Fibroblast of the aortic adventitia (primary cell): ENCODE measurements around the gene MAN2B1. TPM values are rescaled to one million over a fixed set of nuclear protein-coding genes. Genes with fewer than 3 reads are reported as not detected.

Experiments
- DNase-seq: peaks from one replicate; pipeline ENCODE4 v3.0.0-alpha.2; 2010; ENCODE audit warnings: low read depth
- H3K4me3 ChIP-seq: 2 replicates; pipeline ENCODE4 v1.5.1; 2011; ENCODE audit warnings: low read depth, mild to moderate bottlenecking, control low read depth, low read length, moderate library complexity
- CTCF ChIP-seq: IDR thresholded peaks from 2 replicates; pipeline ENCODE4 v1.5.1; 2011; ENCODE audit warnings: mild to moderate bottlenecking, low read length, control low read depth, inconsistent platforms; ENCODE audit not compliant: insufficient read depth
- total RNA-seq: library from RNA; depleted of rRNA; stranded (reverse); fragments of >200 nt; gene quantifications from 2 replicates; pipeline ENCODE4 v1.2.3, GENCODE V29; 2012; ENCODE audit warnings: low replicate concordance

MAN2B1 gene
- total RNA-seq, 1 donor = 38.2 TPM

- no peak for TF ChIP-seq CTCF
- no peak for DNase-seq
- no peak overlapping the region for H3K4me3 ChIP-seq
These were observed 1.9 kb downstream of the MAN2B1 start for GRCh38 chr19:12664406-12665280.

DNA sequence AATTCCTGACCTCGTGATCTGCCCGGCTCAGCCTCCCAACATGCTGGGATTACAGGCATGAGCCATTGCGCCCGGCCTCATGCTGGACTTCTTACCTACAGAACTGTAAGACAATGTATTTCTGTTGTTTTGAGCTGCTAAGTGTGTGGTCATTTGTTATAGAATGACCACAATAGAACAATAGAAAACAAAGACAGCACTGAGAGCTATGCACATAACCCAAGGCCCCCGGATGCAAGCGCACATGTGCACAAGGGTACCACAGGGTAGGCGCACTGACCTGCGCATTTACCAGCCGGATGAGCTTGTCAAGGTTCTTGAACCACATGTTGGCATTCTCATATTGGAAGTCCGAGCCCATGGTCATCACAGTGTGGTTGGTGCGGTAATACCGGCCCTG is 5.6 kb downstream of the MAN2B1 start:
- DNase-seq = no peak
- no peak overlapping the region for H3K4me3 ChIP-seq

DNA sequence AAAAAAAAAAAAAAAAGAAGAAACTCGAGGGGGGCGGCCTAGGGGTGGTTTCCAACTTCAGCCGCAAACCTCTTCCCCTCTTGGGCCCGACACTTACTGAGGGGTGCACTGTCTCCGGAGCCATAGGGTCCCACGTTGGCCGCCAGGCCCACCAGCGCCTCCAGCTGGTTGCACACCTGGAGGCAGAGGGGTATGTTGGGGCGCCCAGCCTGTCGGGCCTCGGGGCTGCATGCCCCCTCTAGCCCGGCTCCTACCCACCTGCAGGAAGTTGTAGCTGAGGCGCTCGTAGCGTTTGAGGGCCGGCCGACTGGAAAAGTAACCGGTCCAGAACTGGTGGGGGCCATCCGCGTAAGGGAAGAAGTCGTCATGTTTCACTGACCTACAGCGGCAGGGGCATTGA is 8.6 kb downstream of the MAN2B1 start:
- DNase-seq = no peak
- no peak overlapping the region for H3K4me3 ChIP-seq
- TF ChIP-seq CTCF = no peak

More for the DNA sequence above, 5.6 kb downstream of the MAN2B1 start:
- no peak for TF ChIP-seq CTCF

- no peak for TF ChIP-seq CTCF
- no peak overlapping the region for H3K4me3 ChIP-seq
- no peak for DNase-seq
These were observed 9.5 kb downstream of the MAN2B1 start for GRCh38 chr19:12656899-12657571.

- no peak for TF ChIP-seq CTCF
- no peak for DNase-seq
- no peak overlapping the region for H3K4me3 ChIP-seq
These were observed 11.0 kb downstream of the MAN2B1 start for GRCh38 chr19:12655546-12655945.

- no peak for TF ChIP-seq CTCF
- no peak overlapping the region for H3K4me3 ChIP-seq
- DNase-seq = no peak
These were observed 14.3 kb downstream of the MAN2B1 start for GRCh38 chr19:12652219-12652618.
